ENCODE results near the gene IRF6.

DNA sequence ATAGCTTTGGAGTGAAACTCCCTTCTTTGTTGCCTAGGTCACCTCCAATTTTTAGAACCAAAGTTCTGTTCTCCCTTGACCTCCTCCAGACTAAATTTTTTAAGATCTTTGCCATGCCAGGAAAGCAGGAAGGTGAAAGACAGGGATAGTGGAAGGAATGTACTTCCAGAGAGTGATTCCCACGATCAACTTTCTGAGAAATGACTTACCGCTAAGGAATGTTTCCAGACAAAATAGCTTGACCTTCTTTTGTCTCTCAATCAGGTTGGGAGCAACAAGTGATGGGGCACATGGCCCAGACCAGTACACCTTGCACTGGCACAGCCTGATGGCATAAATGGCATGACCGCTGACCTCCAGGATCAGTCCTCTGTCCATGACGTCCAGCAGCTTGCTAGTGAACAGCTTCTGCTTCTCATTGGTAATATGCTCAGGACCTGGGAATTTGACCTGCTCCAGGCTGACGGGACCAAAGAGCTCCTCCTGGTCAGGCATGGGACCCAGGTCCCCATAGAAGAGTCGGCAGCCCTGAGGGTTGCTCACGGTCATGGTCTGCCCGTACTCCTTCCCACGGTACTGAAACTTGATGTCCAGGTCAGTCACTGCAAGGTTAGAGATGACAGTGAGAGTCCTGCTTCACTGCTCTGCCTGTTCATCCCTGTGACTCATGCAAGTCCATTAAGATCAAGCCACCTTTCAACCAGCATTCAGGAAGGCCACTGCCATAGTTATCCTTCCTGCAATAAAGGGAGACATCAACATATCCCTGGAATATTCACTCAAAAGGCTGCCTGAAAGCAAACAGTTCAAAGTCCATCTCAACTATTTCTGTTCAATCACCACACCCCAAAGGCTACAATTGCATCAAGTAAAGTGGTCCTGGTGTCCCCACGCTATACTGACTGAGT lies 15.4 kb downstream of the IRF6 start:
- TF ChIP-seq, protein P1, sequence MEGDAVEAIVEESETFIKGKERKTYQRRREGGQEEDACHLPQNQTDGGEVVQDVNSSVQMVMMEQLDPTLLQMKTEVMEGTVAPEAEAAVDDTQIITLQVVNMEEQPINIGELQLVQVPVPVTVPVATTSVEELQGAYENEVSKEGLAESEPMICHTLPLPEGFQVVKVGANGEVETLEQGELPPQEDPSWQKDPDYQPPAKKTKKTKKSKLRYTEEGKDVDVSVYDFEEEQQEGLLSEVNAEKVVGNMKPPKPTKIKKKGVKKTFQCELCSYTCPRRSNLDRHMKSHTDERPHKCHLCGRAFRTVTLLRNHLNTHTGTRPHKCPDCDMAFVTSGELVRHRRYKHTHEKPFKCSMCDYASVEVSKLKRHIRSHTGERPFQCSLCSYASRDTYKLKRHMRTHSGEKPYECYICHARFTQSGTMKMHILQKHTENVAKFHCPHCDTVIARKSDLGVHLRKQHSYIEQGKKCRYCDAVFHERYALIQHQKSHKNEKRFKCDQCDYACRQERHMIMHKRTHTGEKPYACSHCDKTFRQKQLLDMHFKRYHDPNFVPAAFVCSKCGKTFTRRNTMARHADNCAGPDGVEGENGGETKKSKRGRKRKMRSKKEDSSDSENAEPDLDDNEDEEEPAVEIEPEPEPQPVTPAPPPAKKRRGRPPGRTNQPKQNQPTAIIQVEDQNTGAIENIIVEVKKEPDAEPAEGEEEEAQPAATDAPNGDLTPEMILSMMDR (IDR thresholded peaks at IDR 0.05) = no peak
- no peak for TF ChIP-seq POLR2A (IDR thresholded peaks at IDR 0.05)

Measured in right lobe of liver (tissue), 4 donors.